Uterus (tissue), 2 donors: ENCODE results near the gene PCK2.

ENCODE experiments used
- POLR2A ChIP-seq, 2 donors: fragments of 450-650 bp; IDR thresholded peaks; one replicate each; pipeline ENCODE4 v1.6.1; 2016; ENCODE audit warnings: antibody characterized with exemption in 2 of 2, mild to moderate bottlenecking in 1 of 2, moderate library complexity in 1 of 2
- TF ChIP-seq, protein P1 (sequence below), 4 experiments: fragments of 200-600 bp in 2 of 4; fragments of 450-650 bp in 2 of 4; sonication (generic) in 2 of 4; IDR thresholded peaks; one replicate each; pipeline ENCODE4 v1.5.1; 2016 to 2019; ENCODE audit warnings: antibody characterized with exemption in 4 of 4, mild to moderate bottlenecking in 2 of 4, moderate library complexity in 1 of 4

DNA sequence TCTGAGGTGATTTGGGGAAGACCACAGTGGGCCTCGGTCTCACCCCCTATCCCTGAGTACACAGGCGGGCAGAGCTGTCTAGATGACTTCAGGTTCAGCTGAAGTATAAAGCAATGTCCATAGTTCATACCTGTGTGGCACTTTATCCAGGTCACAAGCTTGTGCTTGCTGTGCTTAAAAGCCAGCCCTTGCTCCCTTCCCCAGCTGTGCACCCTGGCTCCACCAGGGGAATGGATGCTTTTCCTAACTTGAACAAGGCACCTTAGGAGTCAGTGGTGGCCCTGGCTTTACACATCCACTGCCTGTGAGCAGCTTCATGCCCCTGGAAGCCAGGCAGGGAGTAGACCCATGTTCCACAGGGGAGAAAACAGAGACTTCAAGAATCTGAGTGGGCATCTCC, 36.8 kb upstream of the PCK2 start:
- no peak for TF ChIP-seq POLR2A (IDR thresholded peaks at IDR 0.05)
- TF ChIP-seq, protein P1, sequence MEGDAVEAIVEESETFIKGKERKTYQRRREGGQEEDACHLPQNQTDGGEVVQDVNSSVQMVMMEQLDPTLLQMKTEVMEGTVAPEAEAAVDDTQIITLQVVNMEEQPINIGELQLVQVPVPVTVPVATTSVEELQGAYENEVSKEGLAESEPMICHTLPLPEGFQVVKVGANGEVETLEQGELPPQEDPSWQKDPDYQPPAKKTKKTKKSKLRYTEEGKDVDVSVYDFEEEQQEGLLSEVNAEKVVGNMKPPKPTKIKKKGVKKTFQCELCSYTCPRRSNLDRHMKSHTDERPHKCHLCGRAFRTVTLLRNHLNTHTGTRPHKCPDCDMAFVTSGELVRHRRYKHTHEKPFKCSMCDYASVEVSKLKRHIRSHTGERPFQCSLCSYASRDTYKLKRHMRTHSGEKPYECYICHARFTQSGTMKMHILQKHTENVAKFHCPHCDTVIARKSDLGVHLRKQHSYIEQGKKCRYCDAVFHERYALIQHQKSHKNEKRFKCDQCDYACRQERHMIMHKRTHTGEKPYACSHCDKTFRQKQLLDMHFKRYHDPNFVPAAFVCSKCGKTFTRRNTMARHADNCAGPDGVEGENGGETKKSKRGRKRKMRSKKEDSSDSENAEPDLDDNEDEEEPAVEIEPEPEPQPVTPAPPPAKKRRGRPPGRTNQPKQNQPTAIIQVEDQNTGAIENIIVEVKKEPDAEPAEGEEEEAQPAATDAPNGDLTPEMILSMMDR (IDR thresholded peaks at IDR 0.05): no peak
